GM12892 (cell line): Measurements from ENCODE around the gene LSMEM2.

ENCODE experiments used
- DNase-seq: peaks from one replicate; pipeline ENCODE4 v3.0.0; 2011; ENCODE audit not compliant: insufficient read length
- FAIRE-seq: peaks from 2 replicates; lab custom pipeline; 2011; peaks lifted over from hg19 to GRCh38; lab: Jason Lieb, UNC
- POLR2A ChIP-seq: IDR thresholded peaks from 2 replicates; pipeline ENCODE4 v1.6.1; 2011; ENCODE audit warnings: low read depth, low read length, control low read depth
- POLR2AphosphoS5 ChIP-seq: IDR thresholded peaks from 2 replicates; pipeline ENCODE4 v1.6.1; 2011; ENCODE audit warnings: low read depth, low read length, control low read depth
- TAF1 ChIP-seq: IDR thresholded peaks from 2 replicates; pipeline ENCODE4 v1.6.1; 2011; ENCODE audit warnings: low read depth, mild to moderate bottlenecking, control low read depth, low read length, borderline replicate concordance

Gene LSMEM2

DNA sequence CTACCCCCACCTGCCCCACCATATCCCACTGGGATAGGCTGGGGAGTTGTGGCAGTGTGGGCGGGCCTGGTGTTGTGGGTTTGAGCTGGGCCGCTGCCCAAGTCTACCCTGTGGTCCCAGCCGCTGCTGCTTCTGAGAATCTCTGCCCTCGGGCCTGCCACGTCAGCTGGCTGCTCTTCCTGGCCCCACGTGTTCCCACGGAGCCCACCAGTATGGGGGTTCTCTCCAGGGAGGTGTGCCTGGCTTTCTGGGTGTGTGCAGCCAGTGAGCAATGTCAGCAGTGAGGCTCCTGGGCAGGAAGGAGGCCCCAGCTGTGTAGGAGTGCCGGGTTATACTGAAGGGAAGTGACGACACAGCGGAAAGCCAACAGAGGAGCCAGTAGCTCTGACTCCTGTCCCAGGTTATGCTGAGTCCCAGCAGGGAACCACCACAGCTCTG lies 32.4 kb upstream of the LSMEM2 start:
- peak; percentile 96 for FAIRE-seq
- DNase-seq, result peak; percentile 79
- TF ChIP-seq POLR2AphosphoS5 (no peak), TAF1 (no peak), POLR2A (0 out of 2 replicates have a peak, but pooled peaks have one; percentile 46)

DNA sequence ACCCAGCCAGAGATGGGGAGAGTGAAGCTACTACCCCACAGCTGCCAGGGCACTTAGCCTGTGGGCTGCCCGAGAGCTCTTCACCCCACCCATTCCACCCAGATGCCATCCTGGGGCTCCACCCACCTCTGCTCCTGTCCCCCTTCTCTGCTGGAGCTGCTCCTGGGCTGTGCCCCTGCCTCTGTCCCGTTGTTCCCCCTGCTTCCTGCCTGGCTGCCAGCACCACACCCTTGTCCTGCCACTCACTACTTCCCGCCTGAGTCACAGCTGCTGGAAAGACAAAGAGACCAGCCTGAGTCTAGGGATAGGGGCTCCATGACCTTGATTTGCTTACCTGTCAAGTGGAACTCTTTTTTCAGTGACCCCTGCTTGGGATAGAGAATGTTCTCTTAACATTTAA lies 30.5 kb upstream of the LSMEM2 start:
- DNase-seq (no peak), FAIRE-seq (no peak)
- TF ChIP-seq POLR2AphosphoS5 (no peak), TAF1 (no peak), POLR2A (no peak)

DNA sequence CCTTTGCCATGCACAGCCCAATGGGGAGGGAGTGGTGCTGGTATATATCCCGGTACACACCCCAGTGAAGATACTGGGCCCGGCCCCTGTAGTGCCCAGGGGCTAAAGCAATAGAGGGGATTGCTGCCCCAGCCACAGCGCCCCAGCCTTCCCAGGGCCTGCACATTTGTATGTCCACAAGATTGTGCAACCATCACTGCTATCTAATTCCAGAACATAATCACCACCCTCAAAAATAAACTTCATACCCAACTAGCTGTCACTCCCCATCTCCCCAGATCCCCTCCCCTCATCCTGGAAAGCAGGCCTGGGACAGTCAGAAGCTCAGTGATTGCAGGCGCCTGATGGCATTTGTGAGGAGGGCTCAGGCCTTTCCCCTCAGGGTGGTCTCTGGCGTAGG lies 29.4 kb upstream of the LSMEM2 start:
- DNase-seq (no peak), FAIRE-seq (no peak)
- no peak for TF ChIP-seq POLR2AphosphoS5
- TF ChIP-seq POLR2A, result no peak
- TF ChIP-seq TAF1, result no peak

DNA sequence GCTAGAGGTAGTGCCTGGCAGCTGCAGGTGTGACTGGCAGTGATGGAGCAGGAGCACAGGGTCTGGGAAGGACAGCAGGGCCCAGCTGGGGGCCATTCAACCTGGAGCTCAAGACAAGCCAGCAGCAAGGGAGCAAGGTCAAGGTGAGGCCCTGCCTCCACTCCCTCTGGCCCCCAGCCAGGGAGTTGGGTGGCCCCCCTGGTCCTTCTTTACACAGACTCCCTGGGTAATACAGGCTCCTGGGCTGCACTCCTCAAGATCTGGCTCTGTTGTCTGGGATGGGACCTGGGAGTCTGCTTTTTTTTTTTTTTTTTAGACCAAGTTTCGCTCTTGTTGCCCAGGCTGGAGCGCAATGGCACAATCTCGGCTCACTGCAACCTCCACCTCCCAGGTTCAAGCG lies 28.4 kb upstream of the LSMEM2 start:
- DNase-seq, result no peak
- FAIRE-seq, result no peak
- TF ChIP-seq POLR2AphosphoS5 (no peak), POLR2A (no peak), TAF1 (no peak)

DNA sequence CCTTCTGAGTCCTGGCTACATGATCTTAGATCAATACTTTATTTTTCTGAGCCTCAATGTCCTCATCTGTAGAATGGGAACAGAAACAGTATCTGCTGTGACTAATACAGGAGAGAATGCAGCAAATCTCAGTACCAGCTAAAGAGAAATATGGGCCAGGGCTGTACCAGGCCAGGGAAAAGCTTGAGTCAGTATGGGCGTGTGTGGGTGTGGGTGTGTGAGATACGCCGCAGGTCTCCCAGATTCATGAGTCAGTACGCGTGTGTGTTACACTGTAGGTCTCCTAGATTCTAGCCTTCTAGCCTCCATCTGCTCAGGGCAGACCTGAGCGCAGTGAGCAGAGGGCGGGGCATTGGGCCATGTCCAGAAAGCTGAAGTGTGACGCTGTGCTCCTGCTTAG lies 27.7 kb upstream of the LSMEM2 start:
- no peak for DNase-seq
- FAIRE-seq, result no peak
- TF ChIP-seq POLR2AphosphoS5 (no peak), POLR2A (no peak)

DNA sequence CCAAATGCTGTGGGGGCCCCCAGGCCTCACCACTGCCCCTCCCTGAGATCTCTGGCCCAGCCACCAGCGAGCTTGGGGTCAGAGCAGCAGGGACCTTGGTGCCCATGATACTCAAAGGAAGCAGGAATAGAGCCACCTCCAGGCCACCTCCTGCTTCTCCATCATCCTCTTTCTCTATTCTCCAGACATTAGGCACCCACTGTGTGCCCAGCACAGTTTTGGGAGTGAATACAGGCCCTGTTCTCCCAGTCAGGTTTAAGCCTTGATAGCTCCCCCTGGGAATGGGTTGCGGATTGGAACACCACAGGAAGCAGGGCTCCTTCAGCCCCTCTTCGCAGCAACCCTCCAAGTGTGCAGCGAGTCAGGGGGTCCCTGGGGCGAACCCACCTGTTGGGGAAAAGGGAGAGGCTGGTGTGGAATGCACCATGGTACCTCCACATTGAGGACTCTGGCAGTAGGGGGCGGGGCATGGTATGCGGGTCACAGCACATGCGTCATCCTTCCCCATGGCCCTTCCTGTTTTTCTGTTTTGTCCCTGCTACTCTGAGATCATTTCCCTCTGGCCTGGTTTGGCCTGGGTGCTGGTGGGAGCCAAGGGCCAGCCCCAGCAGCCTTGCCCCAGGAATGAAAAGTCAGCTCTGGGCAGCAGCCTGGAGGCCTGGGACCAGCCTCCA lies 24.2 kb upstream of the LSMEM2 start:
- no peak for DNase-seq
- FAIRE-seq, result no peak
- TF ChIP-seq TAF1, result no peak
- TF ChIP-seq POLR2AphosphoS5, result no peak; the same call in 1 of the 2 replicates
- no peak for TF ChIP-seq POLR2A

DNA sequence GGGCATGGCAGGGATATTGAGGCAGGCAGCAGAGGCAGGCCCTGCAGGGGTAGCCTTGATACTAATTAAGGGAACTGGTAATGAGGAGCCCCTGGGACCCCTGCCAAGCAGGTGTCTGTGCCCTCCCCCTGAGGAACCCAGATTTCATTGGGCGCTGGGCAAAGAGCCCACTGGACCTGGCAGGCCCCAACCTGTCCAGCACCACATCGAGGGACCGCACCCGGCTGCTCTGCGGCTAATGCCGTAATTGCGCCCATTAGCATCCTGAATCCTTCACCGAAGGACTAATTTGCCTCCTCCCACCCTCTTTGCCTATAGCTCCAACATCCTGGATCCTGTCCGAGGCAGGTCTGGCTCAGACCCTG lies 23.7 kb upstream of the LSMEM2 start:
- FAIRE-seq, result no peak
- no peak for TF ChIP-seq POLR2AphosphoS5
- TF ChIP-seq TAF1, result no peak
- TF ChIP-seq POLR2A, result no peak
- no peak for DNase-seq

DNA sequence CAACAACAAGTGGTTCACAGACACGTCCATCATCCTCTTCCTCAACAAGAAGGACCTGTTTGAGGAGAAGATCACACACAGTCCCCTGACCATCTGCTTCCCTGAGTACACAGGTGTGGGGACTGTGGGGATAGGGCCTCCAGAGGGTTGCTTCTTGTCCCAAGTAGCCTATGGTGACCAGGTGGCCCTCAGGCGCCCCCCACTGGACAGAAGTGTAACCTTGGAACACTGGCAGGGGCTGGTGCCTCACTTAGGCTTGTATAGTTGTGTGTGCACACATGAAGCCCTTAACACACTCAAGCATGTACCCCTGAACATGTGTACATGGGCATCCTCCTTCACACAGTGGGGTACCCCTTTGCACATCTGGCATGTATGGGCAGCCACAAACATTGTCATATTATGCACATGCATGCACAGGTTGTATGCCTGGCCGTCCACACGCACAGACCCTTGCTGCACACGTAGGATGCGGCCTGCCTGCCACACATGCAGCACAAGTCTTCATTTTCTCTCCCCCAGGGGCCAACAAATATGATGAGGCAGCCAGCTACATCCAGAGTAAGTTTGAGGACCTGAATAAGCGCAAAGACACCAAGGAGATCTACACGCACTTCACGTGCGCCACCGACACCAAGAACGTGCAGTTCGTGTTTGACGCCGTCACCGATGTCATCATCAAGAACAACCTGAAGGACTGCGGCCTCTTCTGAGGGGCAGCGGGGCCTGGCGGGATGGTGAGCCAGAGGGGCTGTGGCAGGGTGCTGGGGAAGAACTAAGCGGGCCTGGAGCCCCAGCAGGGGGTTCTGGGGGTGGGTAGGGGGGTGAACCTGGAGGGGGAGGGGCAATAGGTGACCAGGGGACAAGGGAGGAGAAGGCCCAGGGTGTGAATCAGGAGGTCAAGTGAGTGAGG lies 21.7 kb upstream of the LSMEM2 start:
- no peak for FAIRE-seq

DNA sequence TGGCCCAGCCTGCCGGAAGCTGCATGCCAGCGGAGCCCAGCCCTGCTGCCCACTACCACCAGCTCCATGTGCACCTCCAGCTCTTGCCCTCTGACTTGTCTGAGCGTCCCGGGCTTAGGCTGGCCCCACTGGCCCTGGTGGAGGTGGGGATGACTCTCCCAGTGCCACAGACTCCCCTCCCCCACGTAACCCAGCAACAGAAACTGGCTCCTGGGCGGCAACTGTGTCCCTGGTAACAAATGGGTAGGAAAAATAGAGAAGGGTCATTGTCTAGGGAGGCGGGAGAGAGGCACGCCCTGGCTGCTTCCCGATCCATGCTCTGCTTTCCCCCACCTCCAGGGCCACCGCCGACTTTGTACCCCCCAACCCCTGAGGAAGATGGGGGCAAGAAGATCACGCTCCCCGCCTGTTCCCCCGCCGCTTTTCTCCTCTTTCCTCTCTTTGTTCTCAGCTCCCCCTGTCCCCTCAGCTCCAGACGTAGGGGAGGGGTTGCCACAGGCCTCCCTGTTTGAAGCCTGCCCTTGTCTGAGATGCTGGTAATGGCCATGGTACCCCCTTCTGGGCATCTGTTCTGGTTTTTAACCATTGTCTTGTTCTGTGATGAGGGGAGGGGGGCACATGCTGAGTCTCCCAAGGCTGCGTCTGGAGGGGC lies 20.7 kb upstream of the LSMEM2 start:
- TF ChIP-seq TAF1, result no peak
- TF ChIP-seq POLR2AphosphoS5, result no peak
- no peak for TF ChIP-seq POLR2A
- DNase-seq (no peak), FAIRE-seq (no peak)

More for the DNA sequence above, 21.7 kb upstream of the LSMEM2 start:
- no peak for TF ChIP-seq TAF1
- no peak for TF ChIP-seq POLR2AphosphoS5
- TF ChIP-seq POLR2A, result no peak
- DNase-seq, result no peak

DNA sequence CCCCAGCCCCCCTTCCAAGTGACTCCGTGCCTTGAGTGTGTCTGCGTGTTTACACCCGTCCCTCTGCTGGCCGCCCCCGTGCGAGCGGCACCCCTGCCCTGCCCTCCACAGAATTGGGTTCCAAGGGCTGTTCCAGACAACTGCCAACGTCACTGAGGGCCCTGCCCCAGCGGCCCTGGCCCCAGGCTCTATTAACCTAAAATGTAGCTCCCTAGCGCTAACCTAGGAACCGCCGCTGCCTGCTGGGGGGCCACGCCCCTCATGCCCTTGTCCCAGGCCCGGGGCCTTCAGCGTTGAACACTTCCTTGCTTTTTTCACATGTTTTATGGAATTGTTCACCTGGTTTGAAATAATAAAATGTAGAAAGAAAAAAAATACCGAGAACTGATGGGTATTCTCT lies 19.9 kb upstream of the LSMEM2 start:
- FAIRE-seq (no peak), DNase-seq (no peak)
- TF ChIP-seq POLR2A, result no peak
- TF ChIP-seq POLR2AphosphoS5, result no peak
- TF ChIP-seq TAF1, result no peak

DNA sequence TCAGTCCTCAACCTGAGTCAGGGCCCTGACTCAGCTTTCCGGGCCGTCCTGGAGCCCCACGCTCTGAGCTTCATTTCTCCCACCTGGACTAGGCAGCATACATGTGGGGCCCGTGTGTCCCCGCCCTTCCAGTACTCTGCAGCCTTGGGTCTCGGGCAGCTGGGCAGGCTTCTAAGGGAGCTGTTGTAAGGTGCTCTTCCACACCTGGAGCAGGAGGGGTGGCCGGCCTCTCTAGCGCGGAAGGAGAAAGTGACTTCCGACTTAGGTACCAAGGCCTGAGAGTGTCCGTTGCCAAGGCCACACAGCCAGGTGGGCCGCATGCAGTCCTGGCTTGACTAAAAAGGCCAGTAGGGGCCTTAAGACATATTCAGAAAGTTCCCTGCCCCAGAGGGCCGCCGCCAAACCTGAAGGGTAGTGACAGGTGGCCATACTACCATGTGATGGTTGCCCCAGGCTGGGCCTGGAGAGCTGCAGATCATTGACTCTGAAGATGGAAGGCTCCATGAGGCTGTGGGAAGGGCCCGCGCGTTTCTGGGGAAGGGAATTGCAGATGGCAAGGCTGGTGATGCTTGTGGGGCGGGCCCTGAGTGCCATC lies 19.4 kb upstream of the LSMEM2 start:
- FAIRE-seq, result no peak
- TF ChIP-seq POLR2AphosphoS5 (no peak), TAF1 (no peak), POLR2A (no peak)
- DNase-seq, result no peak

DNA sequence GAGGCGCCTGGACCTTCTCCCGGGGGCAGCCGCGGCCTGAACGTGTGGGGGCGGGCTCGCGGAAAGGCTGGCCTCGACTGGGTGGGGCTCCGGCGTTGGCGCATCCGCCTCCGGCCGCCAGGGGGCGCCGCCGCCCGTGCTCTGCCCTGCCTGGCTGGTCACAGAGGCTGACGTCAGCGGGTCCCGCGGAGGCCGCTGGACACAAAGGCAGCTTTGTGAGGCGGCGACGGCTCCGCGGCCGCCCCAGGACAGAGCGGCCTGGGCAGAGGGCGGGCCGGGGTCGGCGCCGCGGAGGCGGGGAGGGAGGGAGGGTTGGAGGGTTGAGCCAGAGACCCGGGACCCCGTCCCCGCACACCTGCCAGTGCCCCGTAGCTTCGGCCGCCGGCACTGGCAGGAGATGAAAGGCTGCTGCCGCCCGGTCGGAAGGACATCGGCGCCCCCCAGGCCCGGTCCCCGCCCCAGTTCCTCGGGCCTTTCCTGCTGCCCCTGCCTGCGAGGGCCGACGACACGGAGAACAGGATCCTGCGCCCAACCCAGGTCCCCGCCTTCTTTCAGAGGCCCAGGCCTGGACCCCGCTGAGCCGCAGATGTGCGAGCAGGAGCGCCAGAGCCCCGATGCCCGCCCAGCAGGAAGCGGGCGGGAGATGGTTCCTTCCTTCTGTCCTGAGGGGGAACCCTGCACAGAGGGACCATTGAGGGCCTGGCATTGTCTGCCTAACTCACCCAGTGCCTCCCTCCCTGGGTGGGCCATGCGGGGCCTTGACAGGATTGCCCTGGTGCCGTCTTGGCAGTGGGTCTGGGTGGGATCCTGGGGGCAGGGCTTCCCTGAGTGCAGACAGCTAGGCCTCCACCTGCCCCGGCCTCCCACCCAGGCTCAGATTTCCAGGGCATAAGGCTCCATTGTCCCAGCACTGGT lies 18.6 kb upstream of the LSMEM2 start:
- peak; percentile 100 for DNase-seq
- no peak; the same call in none of the 2 replicates for TF ChIP-seq POLR2AphosphoS5
- peak; percentile 71; the same call in 1 of the 2 replicates for TF ChIP-seq POLR2A
- FAIRE-seq, result peak; percentile 97
